OCI-LY7 (cell line): ENCODE measurements around the gene SSBP2.

Source experiments
- EZH2phosphoT487 ChIP-seq: fragments of 200-600 bp; sonication (generic); IDR thresholded peaks from 2 replicates; pipeline ENCODE4 v1.6.1; 2018; ENCODE audit warnings: low read depth, borderline replicate concordance, mild to moderate bottlenecking, mixed run types, antibody characterized with exemption, low read length, moderate library complexity, mixed read lengths
- TF ChIP-seq, protein P1 (sequence below): fragments of 200-600 bp; sonication (generic); conservative IDR thresholded peaks from 2 replicates; pipeline ENCODE4 v1.5.1; 2014; ENCODE audit warnings: mild to moderate bottlenecking, antibody characterized with exemption, low read length, moderate library complexity, mixed read lengths

DNA sequence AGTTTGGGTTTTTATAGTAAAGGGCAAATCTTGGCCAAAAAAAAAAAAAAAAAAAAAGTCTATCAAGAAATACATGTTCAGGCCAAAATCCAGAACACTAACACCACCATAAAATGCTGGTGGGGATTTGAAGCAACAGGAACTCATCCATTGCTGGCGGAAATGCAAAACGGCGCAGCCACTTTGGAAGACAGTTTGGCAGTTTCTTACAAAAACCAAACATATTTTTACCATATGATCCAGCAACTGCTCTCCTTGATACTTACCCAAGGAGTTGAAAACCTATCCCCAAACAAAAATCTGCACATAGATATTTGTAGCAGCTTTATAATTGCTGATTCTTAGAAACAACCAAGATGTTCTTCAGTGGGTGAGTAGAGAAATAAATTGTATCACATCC is 203.9 kb downstream of the SSBP2 start:
- TF ChIP-seq, protein P1, sequence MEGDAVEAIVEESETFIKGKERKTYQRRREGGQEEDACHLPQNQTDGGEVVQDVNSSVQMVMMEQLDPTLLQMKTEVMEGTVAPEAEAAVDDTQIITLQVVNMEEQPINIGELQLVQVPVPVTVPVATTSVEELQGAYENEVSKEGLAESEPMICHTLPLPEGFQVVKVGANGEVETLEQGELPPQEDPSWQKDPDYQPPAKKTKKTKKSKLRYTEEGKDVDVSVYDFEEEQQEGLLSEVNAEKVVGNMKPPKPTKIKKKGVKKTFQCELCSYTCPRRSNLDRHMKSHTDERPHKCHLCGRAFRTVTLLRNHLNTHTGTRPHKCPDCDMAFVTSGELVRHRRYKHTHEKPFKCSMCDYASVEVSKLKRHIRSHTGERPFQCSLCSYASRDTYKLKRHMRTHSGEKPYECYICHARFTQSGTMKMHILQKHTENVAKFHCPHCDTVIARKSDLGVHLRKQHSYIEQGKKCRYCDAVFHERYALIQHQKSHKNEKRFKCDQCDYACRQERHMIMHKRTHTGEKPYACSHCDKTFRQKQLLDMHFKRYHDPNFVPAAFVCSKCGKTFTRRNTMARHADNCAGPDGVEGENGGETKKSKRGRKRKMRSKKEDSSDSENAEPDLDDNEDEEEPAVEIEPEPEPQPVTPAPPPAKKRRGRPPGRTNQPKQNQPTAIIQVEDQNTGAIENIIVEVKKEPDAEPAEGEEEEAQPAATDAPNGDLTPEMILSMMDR = no peak
- TF ChIP-seq EZH2phosphoT487 = no peak
